Smooth muscle cell of bladder (primary cell): ENCODE data around the gene CYB561A3. TPM values are rescaled to one million over a fixed set of nuclear protein-coding genes. Genes with fewer than 3 reads are reported as not detected.

Experiments
- total RNA-seq: library from RNA; depleted of rRNA; stranded (reverse); fragments of >200 nt; gene quantifications from 2 replicates; pipeline ENCODE4 v1.2.3, GENCODE V29; 2014

CYB561A3 gene
- total RNA-seq, result 89.6 and 101 TPM in 2 replicates

DNA sequence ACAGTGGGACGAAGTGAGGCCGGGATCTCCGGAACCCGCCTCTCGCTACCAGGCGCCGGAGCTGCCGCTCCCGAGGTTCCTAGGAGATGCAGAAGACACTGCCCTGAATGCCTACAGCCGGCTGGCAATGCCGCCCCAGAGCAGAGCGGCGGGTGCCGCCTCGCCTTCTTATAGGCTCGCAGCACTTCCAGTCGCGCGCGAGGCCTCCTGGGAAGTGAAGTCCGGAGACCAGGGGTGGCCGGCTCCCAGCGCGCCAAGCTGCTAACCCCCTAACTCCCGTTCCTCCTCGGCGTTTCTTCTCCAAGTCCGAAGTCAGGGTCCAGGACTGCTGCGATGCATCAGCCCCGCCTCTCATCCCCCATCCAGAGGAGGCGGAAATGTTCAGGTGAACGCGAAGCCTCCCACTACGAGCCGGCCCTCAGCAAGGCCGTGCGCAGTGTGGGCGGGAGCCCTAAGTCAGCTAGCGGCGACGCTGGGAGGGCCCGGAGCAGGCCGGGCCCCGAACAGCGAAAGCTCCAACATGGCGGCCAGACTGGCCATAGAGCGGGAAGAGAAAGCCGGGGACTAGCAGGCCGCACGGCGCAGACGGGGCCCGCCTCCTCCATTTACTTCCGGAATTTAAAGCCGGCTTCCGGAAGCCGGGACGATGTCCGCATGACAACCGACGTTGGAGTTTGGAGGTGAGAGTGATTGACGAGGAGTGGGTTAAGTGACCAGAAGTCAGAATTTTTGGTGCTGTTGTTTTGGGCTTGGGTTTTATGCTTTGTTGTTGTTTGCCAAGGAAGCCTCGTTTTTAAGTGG is at the start of gene CYB561A3, which contains the start of gene TMEM138:
Gene CYB561A3, minus strand, starts transcription at position 142 of the 801 bp plus-strand sequence. CDS start 5,169 bp downstream, outside the sequence.
Gene TMEM138, plus strand, starts transcription at position 634 of the 801 bp plus-strand sequence. CDS start 2,017 bp downstream, outside the sequence.

GRCh38 chr11:61332797-61333549 is 28.7 kb downstream of the CYB561A3 start, which contains the start of the genes DDB1 and TKFC:
TSS of gene DDB1 (minus strand) at chr11:61333105. CDS start at chr11:61332968, 137 bp downstream.
TSS of gene TKFC (plus strand) at chr11:61333228. CDS start at chr11:61334729, 1,501 bp downstream.

Other genes with a start within 250 kb of the CYB561A3 start
- 5.5 and 7.6 TPM in 2 replicates for gene VPS37C, start 200.5 kb downstream of the CYB561A3 start, total RNA-seq
- gene PGA3, start 158.4 kb downstream of the CYB561A3 start, total RNA-seq, result 0.57 TPM in 1 of 2 replicates, not detected in the other
- not detected in 2 replicates for gene PGA4, start 139.5 kb downstream of the CYB561A3 start, total RNA-seq
- not detected in 2 replicates for gene PGA5, start 120.7 kb downstream of the CYB561A3 start, total RNA-seq
- 0.85 and 1.7 TPM in 2 replicates for gene VWCE, start 66.6 kb downstream of the CYB561A3 start, total RNA-seq
- gene DDB1, start 28.8 kb downstream of the CYB561A3 start, total RNA-seq, result 374 and 408 TPM in 2 replicates
- gene TKFC, start 28.7 kb downstream of the CYB561A3 start, total RNA-seq, result 16.0 and 20.1 TPM in 2 replicates
- gene TMEM138, start 492 bp upstream of the CYB561A3 start, total RNA-seq, result 14.8 and 19.7 TPM in 2 replicates
- 8.8 and 9.9 TPM in 2 replicates for gene TMEM216, start 30.7 kb upstream of the CYB561A3 start, total RNA-seq
- 8.1 and 10.3 TPM in 2 replicates for gene CPSF7, start 68.1 kb upstream of the CYB561A3 start, total RNA-seq
- 41.0 and 47.0 TPM in 2 replicates for gene SDHAF2, start 68.2 kb upstream of the CYB561A3 start, total RNA-seq
- gene LRRC10B, start 146.9 kb upstream of the CYB561A3 start, total RNA-seq, result not detected in 2 replicates
- gene SYT7, start 219.2 kb upstream of the CYB561A3 start, total RNA-seq, result 0.74 and 1.4 TPM in 2 replicates